Nephron progenitor cell (in vitro differentiated cells): ENCODE results near the gene RUNX2.

Experiments used
- DNase-seq: peaks from one replicate; pipeline ENCODE4 v3.0.0; 2021
- H3K27ac Mint-ChIP-seq: 2 replicates; pipeline ENCODE4 v1.8.0; 2021; ENCODE audit warnings: mild to moderate bottlenecking, moderate library complexity, mixed read lengths
- H3K27me3 Mint-ChIP-seq: 2 replicates; pipeline ENCODE4 v1.8.0; 2021; ENCODE audit warnings: mild to moderate bottlenecking, low read depth, mixed read lengths; ENCODE audit not compliant: poor library complexity
- H3K36me3 Mint-ChIP-seq: 2 replicates; pipeline ENCODE4 v1.8.0; 2021; ENCODE audit warnings: low read depth, mixed read lengths
- H3K4me1 Mint-ChIP-seq: 2 replicates; pipeline ENCODE4 v1.8.0; 2021; ENCODE audit warnings: mixed read lengths
- H3K4me3 Mint-ChIP-seq: 2 replicates; pipeline ENCODE4 v1.8.0; 2021; ENCODE audit warnings: mild to moderate bottlenecking, moderate library complexity, mixed read lengths
- H3K9me3 Mint-ChIP-seq: 2 replicates; pipeline ENCODE4 v1.8.0; 2021; ENCODE audit warnings: mild to moderate bottlenecking, moderate library complexity, mixed read lengths
- TF ChIP-seq, protein P1 (sequence below): fragments of 200-600 bp; sonication (generic); IDR thresholded peaks from 2 replicates; pipeline ENCODE4 v1.5.0; 2021; ENCODE audit warnings: antibody characterized with exemption

The RUNX2 gene

DNA sequence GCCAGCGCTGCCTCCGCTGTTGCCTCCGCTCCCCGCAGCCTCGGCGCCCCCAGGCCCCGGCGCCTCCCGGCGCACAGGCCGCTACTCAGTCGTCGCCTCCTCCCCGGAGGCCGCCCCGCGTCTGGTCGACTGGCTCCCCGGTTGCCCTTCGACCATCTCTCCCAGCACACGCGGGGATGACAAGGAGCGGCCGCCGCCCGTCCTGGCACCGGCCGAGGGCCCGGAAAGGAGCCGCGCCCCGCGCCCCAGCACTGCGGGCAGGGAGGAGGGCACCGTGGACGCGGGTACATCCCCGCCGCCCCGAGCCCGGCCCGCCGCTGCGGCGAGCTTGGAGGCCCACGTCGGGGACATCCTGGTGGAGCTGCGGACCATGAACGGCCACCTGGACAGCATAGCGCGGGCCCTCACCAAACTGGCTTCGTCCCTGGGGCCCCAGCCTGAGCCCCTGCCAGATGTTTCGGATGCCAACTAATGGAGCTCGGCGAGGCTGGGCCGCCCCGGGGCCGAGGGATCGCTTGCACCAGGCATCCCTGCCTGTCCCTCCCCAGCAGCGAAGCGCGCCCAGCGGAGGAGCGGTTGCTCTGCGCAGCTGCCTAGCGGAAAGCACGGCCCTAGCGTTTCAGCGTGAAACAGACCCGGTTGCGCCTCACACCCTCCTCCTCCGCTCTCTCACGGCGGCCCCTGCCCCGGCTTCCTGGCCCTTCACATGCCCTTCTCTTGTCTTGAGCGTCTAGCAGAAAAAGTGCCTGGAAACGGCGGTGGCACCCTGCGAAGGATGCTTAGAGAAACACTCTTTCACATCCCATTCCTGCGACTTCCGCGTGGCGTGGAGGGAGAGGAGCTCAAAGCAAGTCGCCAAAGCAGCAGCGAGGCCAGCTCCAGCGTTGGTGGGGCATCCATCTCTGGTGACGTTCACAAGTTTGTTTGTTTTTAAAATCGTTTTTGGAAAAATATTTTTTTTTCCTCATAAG lies 335.4 kb downstream of the RUNX2 start:
- no peak overlapping the region for H3K27ac Mint-ChIP-seq
- H3K27me3 Mint-ChIP-seq = peaks cover 63% of the 10 kb centered on the region
- H3K4me3 Mint-ChIP-seq = peak overlapping the region; percentile 78
- TF ChIP-seq, protein P1, sequence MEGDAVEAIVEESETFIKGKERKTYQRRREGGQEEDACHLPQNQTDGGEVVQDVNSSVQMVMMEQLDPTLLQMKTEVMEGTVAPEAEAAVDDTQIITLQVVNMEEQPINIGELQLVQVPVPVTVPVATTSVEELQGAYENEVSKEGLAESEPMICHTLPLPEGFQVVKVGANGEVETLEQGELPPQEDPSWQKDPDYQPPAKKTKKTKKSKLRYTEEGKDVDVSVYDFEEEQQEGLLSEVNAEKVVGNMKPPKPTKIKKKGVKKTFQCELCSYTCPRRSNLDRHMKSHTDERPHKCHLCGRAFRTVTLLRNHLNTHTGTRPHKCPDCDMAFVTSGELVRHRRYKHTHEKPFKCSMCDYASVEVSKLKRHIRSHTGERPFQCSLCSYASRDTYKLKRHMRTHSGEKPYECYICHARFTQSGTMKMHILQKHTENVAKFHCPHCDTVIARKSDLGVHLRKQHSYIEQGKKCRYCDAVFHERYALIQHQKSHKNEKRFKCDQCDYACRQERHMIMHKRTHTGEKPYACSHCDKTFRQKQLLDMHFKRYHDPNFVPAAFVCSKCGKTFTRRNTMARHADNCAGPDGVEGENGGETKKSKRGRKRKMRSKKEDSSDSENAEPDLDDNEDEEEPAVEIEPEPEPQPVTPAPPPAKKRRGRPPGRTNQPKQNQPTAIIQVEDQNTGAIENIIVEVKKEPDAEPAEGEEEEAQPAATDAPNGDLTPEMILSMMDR = no peak
- peaks cover 3% of the 10 kb centered on the region for H3K9me3 Mint-ChIP-seq
- peak; percentile 71 for DNase-seq
- H3K36me3 Mint-ChIP-seq = peaks cover 4% of the 10 kb centered on the region
- peaks cover 44% of the 10 kb centered on the region for H3K4me1 Mint-ChIP-seq

DNA sequence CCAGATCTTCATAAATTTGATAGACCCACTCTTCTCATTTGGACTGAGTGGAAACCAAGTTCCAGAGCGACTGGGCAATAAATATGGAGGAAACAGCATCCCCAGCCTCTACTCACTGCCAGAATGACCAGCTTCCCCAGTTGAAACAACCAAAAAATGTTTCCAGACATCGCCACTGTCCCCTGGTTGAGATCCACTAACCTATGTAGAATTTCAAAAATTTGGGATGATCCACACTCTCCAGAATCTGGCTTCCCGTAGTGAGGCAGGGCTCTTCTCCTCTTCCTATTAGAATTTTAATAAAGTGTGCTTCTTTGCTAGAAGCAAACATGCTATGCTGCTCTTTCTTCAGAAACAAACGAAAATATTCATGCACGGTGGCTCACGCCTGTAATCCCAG lies 336.6 kb downstream of the RUNX2 start:
- peaks cover 3% of the 10 kb centered on the region for H3K9me3 Mint-ChIP-seq
- no peak overlapping the region for H3K27ac Mint-ChIP-seq
- TF ChIP-seq, protein P1 = no peak
- peaks cover 4% of the 10 kb centered on the region for H3K36me3 Mint-ChIP-seq
- peaks cover 44% of the 10 kb centered on the region for H3K4me1 Mint-ChIP-seq
- peaks cover 56% of the 10 kb centered on the region for H3K27me3 Mint-ChIP-seq
- DNase-seq = no peak
- H3K4me3 Mint-ChIP-seq = peak overlapping the region; percentile 78

DNA sequence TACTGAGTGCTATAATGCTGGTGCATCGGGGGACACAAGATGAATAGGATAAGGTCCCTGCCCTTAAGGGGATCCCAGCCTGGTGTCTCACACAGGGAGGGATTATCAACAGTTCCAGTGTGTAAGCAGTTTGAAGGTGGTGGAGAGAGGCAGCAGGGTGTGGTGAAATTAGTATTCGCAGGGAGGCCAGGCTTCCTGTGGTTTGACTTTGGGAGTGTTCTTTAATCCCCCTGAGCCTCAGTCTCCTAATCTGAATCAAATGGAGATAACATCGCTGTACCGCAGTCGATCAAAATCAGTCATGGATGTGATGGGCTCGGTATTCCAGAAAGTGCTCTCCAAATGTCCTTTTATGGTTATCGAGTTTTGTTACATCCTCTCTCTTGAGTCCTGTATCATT lies 337.7 kb downstream of the RUNX2 start:
- H3K4me1 Mint-ChIP-seq = peaks cover 44% of the 10 kb centered on the region
- TF ChIP-seq, protein P1 = no peak
- DNase-seq = no peak
- H3K36me3 Mint-ChIP-seq = peaks cover 4% of the 10 kb centered on the region
- peak overlapping the region; percentile 30 for H3K27ac Mint-ChIP-seq
- peaks cover 3% of the 10 kb centered on the region for H3K9me3 Mint-ChIP-seq
- H3K4me3 Mint-ChIP-seq = no peak overlapping the region
- H3K27me3 Mint-ChIP-seq = peaks cover 46% of the 10 kb centered on the region

DNA sequence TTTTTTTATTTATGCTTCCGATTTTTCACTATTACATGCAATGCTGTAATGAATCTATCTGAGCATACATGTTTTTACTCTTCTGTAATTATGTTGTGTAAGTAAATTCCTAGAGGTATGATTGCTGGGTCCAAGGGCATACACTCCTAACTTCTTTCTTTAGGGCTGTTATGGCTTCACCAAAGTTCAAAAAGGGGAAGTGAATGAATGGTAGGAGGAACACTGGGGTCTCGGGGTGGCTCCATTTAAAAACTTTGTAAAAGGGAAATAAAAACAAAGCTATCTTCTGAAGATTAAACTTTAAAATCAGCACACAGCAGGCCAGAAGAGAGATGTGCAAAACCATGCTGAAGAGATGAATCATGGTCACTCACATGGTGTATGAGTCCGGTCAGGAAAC lies 338.7 kb downstream of the RUNX2 start:
- Mint-ChIP-seq H3K4me3 (no peak overlapping the region), H3K27ac (no peak overlapping the region), H3K4me1 (peaks cover 44% of the 10 kb centered on the region), H3K9me3 (peaks cover 3% of the 10 kb centered on the region), H3K36me3 (peaks cover 4% of the 10 kb centered on the region), H3K27me3 (peaks cover 36% of the 10 kb centered on the region)
- no peak for DNase-seq
- TF ChIP-seq, protein P1 = no peak

DNA sequence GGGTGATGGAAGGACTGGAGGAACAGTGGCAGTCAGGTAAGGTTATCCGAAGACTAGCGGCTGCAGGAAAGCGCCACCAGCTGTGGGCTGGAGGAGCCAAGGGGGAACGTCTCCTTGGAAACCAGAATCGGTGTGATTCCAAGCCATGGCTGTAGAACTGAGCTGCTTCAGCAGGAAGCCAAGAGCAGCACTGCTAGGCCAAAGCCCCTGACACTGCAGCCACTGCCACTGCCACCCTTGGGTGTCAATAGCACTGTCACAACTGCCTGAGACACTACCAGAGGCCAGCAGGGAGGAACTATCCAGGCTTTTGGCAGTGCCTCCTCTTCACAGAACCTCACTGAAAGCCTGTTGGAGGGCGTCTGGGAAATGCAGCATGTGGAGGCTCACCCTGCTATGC lies 339.2 kb downstream of the RUNX2 start:
- H3K4me3 Mint-ChIP-seq = no peak overlapping the region
- peaks cover 44% of the 10 kb centered on the region for H3K4me1 Mint-ChIP-seq
- peaks cover 3% of the 10 kb centered on the region for H3K9me3 Mint-ChIP-seq
- peaks cover 4% of the 10 kb centered on the region for H3K36me3 Mint-ChIP-seq
- no peak for DNase-seq
- H3K27ac Mint-ChIP-seq = no peak overlapping the region
- TF ChIP-seq, protein P1 = no peak
- H3K27me3 Mint-ChIP-seq = peaks cover 32% of the 10 kb centered on the region
